Measurements from ENCODE around the gene FUT6.

- TF ChIP-seq CTCF (IDR thresholded peaks at IDR 0.05), result peak; percentile 28 to 79
- no peak for TF ChIP-seq POLR2A (IDR thresholded peaks at IDR 0.05)
- no peak for TF ChIP-seq POLR2AphosphoS5 (IDR thresholded peaks at IDR 0.05)
Measured at GRCh38 chr19:5805462-5806132, 33.9 kb downstream of the FUT6 start.
